HFFc6 (cell line): ENCODE measurements around the gene SEMA3B. TPM values are rescaled to one million over a fixed set of nuclear protein-coding genes. Genes with fewer than 3 reads are reported as not detected.
"Not testable (repeated sequence)": the region's sequence is repeated elsewhere in the genome, so short reads cannot be mapped to it uniquely, and the experiment has no call there.

Experiments used
- DNase-seq: peaks from one replicate; pipeline ENCODE4 v3.0.0-alpha.2; 2018
- H3K27ac Mint-ChIP-seq: 2 replicates; pipeline ENCODE4 v1.8.0; 2020; ENCODE audit warnings: mild to moderate bottlenecking, mixed read lengths
- H3K27me3 Mint-ChIP-seq: 2 replicates; pipeline ENCODE4 v1.8.0; 2021; ENCODE audit warnings: mild to moderate bottlenecking, moderate library complexity, mixed read lengths; ENCODE audit not compliant: insufficient read depth
- H3K36me3 Mint-ChIP-seq: 2 replicates; pipeline ENCODE4 v1.8.0; 2021; ENCODE audit warnings: low read depth, mixed read lengths
- H3K4me1 Mint-ChIP-seq: 2 replicates; pipeline ENCODE4 v1.8.0; 2020; ENCODE audit warnings: low read depth, mixed read lengths
- H3K4me3 Mint-ChIP-seq: 2 replicates; pipeline ENCODE4 v1.8.0; 2020; ENCODE audit warnings: mild to moderate bottlenecking, moderate library complexity, mixed read lengths
- H3K9me3 Mint-ChIP-seq: 2 replicates; pipeline ENCODE4 v1.8.0; 2020; ENCODE audit warnings: mild to moderate bottlenecking, mixed read lengths
- CTCF ChIP-seq: fragments of 200-600 bp; sonication (generic); IDR thresholded peaks from 2 replicates; pipeline ENCODE4 v1.5.0; 2021; ENCODE audit warnings: antibody characterized with exemption, mild to moderate bottlenecking
- total RNA-seq, 6 experiments: library from RNA; stranded (reverse); fragmentation: NEBNext Ultra II Directional; extraction: Animal tissue kit (Norgen Biotek cat#: 25700); gene quantifications; 2 replicates in 1 of 6; 3 replicates in 5 of 6; pipeline ENCODE4 v1.2.3, GENCODE V29; 2021

The SEMA3B gene
- total RNA-seq, 6 experiments from 2014 or later = 14.5 to 26.6 (median 24.7) TPM

- Mint-ChIP-seq H3K4me3 (no peak overlapping the region), H3K36me3 (peaks cover 6% of the 10 kb centered on the region; the same call in 1 of the 2 replicates), H3K27ac (peak overlapping the region; percentile 96), H3K27me3 (peaks cover 6% of the 10 kb centered on the region; the same call in 1 of the 2 replicates), H3K4me1 (peaks cover 82% of the 10 kb centered on the region), H3K9me3 (no peaks in the 10 kb centered on the region)
- TF ChIP-seq CTCF = no peak
- no peak for DNase-seq
Measured at GRCh38 chr3:50243543-50243895, 25.4 kb upstream of the SEMA3B start.

GRCh38 chr3:50244813-50245212 is 24.1 kb upstream of the SEMA3B start:
- peaks cover 82% of the 10 kb centered on the region for H3K4me1 Mint-ChIP-seq
- H3K9me3 Mint-ChIP-seq, DNase-seq, H3K27me3 Mint-ChIP-seq, H3K36me3 Mint-ChIP-seq: not testable (repeated sequence)
- H3K27ac Mint-ChIP-seq = peak overlapping the region; percentile 96
- H3K4me3 Mint-ChIP-seq = peak overlapping the region; percentile 82; the same call in 1 of the 2 replicates

- H3K4me3 Mint-ChIP-seq = peak overlapping the region; percentile 82
- peak overlapping the region; percentile 96 for H3K27ac Mint-ChIP-seq
- H3K27me3 Mint-ChIP-seq = peaks cover 6% of the 10 kb centered on the region
- DNase-seq = no peak
- H3K9me3 Mint-ChIP-seq = no peaks in the 10 kb centered on the region
- peaks cover 9% of the 10 kb centered on the region for H3K36me3 Mint-ChIP-seq
- TF ChIP-seq CTCF = no peak
- H3K4me1 Mint-ChIP-seq = peaks cover 82% of the 10 kb centered on the region
Measured at GRCh38 chr3:50245251-50245745, 23.6 kb upstream of the SEMA3B start.

GRCh38 chr3:50245831-50246516 is 23.0 kb upstream of the SEMA3B start:
- H3K27ac Mint-ChIP-seq = peak overlapping the region; percentile 96
- H3K27me3 Mint-ChIP-seq = peaks cover 7% of the 10 kb centered on the region
- no peaks in the 10 kb centered on the region for H3K9me3 Mint-ChIP-seq
- H3K4me1 Mint-ChIP-seq = peaks cover 84% of the 10 kb centered on the region
- peak; percentile 100 for TF ChIP-seq CTCF
- DNase-seq = peak; percentile 51
- peak overlapping the region; percentile 82 for H3K4me3 Mint-ChIP-seq
- H3K36me3 Mint-ChIP-seq = peaks cover 12% of the 10 kb centered on the region

GRCh38 chr3:50246517-50246954 is 22.4 kb upstream of the SEMA3B start:
- peak; percentile 72 for TF ChIP-seq CTCF
- DNase-seq = peak; percentile 99
- Mint-ChIP-seq H3K27ac (peak overlapping the region; percentile 96), H3K36me3 (peaks cover 17% of the 10 kb centered on the region), H3K4me1 (peaks cover 84% of the 10 kb centered on the region), H3K9me3 (no peaks in the 10 kb centered on the region), H3K27me3 (peaks cover 10% of the 10 kb centered on the region), H3K4me3 (peak overlapping the region; percentile 82)

GRCh38 chr3:50248387-50248786 is 20.6 kb upstream of the SEMA3B start:
- DNase-seq = no peak
- peak overlapping the region; percentile 96 for H3K27ac Mint-ChIP-seq
- H3K27me3 Mint-ChIP-seq = peaks cover 10% of the 10 kb centered on the region
- peak overlapping the region; percentile 75 for H3K4me3 Mint-ChIP-seq
- no peaks in the 10 kb centered on the region for H3K9me3 Mint-ChIP-seq
- peaks cover 75% of the 10 kb centered on the region for H3K4me1 Mint-ChIP-seq
- no peak for TF ChIP-seq CTCF
- peaks cover 20% of the 10 kb centered on the region for H3K36me3 Mint-ChIP-seq
